ENCODE measurements around the gene UQCC2.

DNA sequence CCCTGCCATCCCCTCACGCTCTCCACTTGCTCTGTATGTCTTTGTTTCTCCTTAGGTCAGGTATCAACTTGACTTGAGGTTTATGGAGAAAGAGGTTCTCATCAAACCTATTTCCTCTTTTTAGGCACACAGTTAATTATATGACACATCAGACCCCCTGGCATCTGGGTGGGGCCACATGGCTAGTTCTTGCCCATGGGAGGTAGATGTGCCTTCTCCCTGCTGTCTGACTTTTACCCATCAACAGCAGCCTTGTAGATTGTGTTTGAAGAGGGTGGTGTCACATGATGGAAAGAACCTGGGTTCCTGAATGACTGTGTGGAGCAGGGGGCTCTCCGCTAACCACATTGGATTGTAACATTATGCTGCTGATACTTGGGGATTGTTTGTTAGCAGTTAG, 7.2 kb upstream of the UQCC2 start:
- TF ChIP-seq, protein P1, sequence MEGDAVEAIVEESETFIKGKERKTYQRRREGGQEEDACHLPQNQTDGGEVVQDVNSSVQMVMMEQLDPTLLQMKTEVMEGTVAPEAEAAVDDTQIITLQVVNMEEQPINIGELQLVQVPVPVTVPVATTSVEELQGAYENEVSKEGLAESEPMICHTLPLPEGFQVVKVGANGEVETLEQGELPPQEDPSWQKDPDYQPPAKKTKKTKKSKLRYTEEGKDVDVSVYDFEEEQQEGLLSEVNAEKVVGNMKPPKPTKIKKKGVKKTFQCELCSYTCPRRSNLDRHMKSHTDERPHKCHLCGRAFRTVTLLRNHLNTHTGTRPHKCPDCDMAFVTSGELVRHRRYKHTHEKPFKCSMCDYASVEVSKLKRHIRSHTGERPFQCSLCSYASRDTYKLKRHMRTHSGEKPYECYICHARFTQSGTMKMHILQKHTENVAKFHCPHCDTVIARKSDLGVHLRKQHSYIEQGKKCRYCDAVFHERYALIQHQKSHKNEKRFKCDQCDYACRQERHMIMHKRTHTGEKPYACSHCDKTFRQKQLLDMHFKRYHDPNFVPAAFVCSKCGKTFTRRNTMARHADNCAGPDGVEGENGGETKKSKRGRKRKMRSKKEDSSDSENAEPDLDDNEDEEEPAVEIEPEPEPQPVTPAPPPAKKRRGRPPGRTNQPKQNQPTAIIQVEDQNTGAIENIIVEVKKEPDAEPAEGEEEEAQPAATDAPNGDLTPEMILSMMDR (IDR thresholded peaks at IDR 0.05), result no peak
- TF ChIP-seq POLR2A (IDR thresholded peaks at IDR 0.05), result no peak
